ENCODE measurements around the gene CDK10. TPM values are rescaled to one million over a fixed set of nuclear protein-coding genes. Genes with fewer than 3 reads are reported as not detected.

Gene CDK10
- total RNA-seq, 1 experiment from 2014 or later: 52.6 TPM

- Histone ChIP-seq H3K27ac (ENCODE audit: low read length) (no peak overlapping the region), H3K36me3 (ENCODE audit: control insufficient read depth, insufficient read depth, low read length) (peaks cover 3% of the 10 kb centered on the region; the same call in 1 of the 2 replicates), H3K27me3 (ENCODE audit: control insufficient read depth, insufficient read depth, low read length) (no peaks in the 10 kb centered on the region), H3K9me3 (ENCODE audit: control insufficient read depth, insufficient read depth, low read depth, low read length) (no peaks in the 10 kb centered on the region), H3K4me3 (ENCODE audit: low read depth in 2 of 2, low read length in 2 of 2) (no peak overlapping the region), H3K4me1 (ENCODE audit: control insufficient read depth, insufficient read depth, low read length) (no peaks in the 10 kb centered on the region)
- DNase-seq (ENCODE audit: low read depth, low spot score) (no peak), ATAC-seq (no peak)
- intact Hi-C loops (cut with micrococcal nuclease; ENCODE audit: unreplicated experiment) (no loop called here), in situ Hi-C loops (cut with HindIII; ENCODE audit: low pct_unique_long_range_greater_than_20kb, low sequenced_read_pairs) (no loop called here)
- ChIA-PET CTCF (interaction anchor here (0.6 to 0.8 kb wide), 2 partner anchors 43 to 176 kb away, joined by 6 to 8 read pairs; no protein-coding TSS in a partner anchor), POLR2A (no interaction called here)
- TF ChIP-seq SIN3A (IDR thresholded peaks at IDR 0.05; ENCODE audit: borderline replicate concordance, insufficient read depth, low read depth, low read length): no peak
- TF ChIP-seq TCF7L2 (IDR thresholded peaks at IDR 0.05; ENCODE audit: low read depth, low read length): no peak
- TF ChIP-seq POLR2AphosphoS5 (IDR thresholded peaks at IDR 0.05; ENCODE audit: low read depth, low read length): no peak
- no TSS peak for BruUV-seq (replicated peaks)
Observed at GRCh38 chr16:89742948-89743347, 56.5 kb downstream of the CDK10 start.

DNA sequence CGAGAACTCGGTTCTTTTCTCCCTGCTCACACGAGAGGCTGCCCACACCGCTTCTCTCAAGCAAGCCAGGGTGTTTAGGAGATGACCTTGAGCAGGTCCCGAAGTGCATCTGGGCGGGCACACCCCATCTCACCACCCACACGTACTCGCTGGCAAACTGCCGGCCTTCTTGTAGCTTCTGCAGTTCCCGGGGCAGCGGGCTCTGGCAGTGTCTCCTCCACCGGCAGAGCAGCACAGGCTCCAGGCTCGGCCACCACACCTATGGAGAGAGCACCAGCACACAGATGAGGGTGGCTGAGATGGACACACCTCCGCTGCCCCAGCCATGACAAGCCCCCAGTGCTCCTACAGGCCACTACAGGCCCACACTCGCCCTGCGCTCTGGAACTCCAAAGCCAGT lies 58.3 kb downstream of the CDK10 start:
- Histone ChIP-seq H3K27me3 (ENCODE audit: control insufficient read depth, insufficient read depth, low read length) (no peaks in the 10 kb centered on the region), H3K4me3 (ENCODE audit: low read depth in 2 of 2, low read length in 2 of 2) (no peak overlapping the region), H3K4me1 (ENCODE audit: control insufficient read depth, insufficient read depth, low read length) (no peaks in the 10 kb centered on the region), H3K9me3 (ENCODE audit: control insufficient read depth, insufficient read depth, low read depth, low read length) (no peaks in the 10 kb centered on the region), H3K36me3 (ENCODE audit: control insufficient read depth, insufficient read depth, low read length) (peaks cover 3% of the 10 kb centered on the region; the same call in 1 of the 2 replicates), H3K27ac (ENCODE audit: low read length) (no peak overlapping the region)
- intact Hi-C loops (cut with micrococcal nuclease; ENCODE audit: unreplicated experiment): no loop called here
- TF ChIP-seq, protein P1, sequence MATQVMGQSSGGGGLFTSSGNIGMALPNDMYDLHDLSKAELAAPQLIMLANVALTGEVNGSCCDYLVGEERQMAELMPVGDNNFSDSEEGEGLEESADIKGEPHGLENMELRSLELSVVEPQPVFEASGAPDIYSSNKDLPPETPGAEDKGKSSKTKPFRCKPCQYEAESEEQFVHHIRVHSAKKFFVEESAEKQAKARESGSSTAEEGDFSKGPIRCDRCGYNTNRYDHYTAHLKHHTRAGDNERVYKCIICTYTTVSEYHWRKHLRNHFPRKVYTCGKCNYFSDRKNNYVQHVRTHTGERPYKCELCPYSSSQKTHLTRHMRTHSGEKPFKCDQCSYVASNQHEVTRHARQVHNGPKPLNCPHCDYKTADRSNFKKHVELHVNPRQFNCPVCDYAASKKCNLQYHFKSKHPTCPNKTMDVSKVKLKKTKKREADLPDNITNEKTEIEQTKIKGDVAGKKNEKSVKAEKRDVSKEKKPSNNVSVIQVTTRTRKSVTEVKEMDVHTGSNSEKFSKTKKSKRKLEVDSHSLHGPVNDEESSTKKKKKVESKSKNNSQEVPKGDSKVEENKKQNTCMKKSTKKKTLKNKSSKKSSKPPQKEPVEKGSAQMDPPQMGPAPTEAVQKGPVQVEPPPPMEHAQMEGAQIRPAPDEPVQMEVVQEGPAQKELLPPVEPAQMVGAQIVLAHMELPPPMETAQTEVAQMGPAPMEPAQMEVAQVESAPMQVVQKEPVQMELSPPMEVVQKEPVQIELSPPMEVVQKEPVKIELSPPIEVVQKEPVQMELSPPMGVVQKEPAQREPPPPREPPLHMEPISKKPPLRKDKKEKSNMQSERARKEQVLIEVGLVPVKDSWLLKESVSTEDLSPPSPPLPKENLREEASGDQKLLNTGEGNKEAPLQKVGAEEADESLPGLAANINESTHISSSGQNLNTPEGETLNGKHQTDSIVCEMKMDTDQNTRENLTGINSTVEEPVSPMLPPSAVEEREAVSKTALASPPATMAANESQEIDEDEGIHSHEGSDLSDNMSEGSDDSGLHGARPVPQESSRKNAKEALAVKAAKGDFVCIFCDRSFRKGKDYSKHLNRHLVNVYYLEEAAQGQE (IDR thresholded peaks at IDR 0.05; ENCODE audit: insufficient read depth in 1 of 2, low read depth in 2 of 2, low read length in 1 of 2): no peak
- TF ChIP-seq CTCF (IDR thresholded peaks at IDR 0.05) (no peak), POLR2AphosphoS5 (IDR thresholded peaks at IDR 0.05; ENCODE audit: low read depth, low read length) (no peak), TCF7L2 (IDR thresholded peaks at IDR 0.05; ENCODE audit: low read depth, low read length) (no peak), SIN3A (IDR thresholded peaks at IDR 0.05; ENCODE audit: borderline replicate concordance, insufficient read depth, low read depth, low read length) (no peak)
- BruUV-seq (replicated peaks): no TSS peak
- in situ Hi-C loops (cut with HindIII; ENCODE audit: low pct_unique_long_range_greater_than_20kb, low sequenced_read_pairs): no loop called here
- ChIA-PET POLR2A (no interaction called here), CTCF (no interaction called here)
- DNase-seq (ENCODE audit: low read depth, low spot score) (no peak), ATAC-seq (no peak)

Other genes with a start within 250 kb of the CDK10 start
- gene ANKRD11, start 196.1 kb upstream of the CDK10 start, total RNA-seq (2021; ENCODE audit: unreplicated experiment): 99.4 TPM
- 118 TPM for gene SPG7, start 178.3 kb upstream of the CDK10 start, total RNA-seq (2021; ENCODE audit: unreplicated experiment)
- 965 TPM for gene RPL13, start 126.0 kb upstream of the CDK10 start, total RNA-seq (2021; ENCODE audit: unreplicated experiment)
- gene CPNE7, start 110.9 kb upstream of the CDK10 start, total RNA-seq (2021; ENCODE audit: unreplicated experiment): 32.7 TPM
- gene DPEP1, start 73.0 kb upstream of the CDK10 start, total RNA-seq (2021; ENCODE audit: unreplicated experiment): 0.18 TPM
- gene CHMP1A, start 29.0 kb upstream of the CDK10 start, total RNA-seq (2021; ENCODE audit: unreplicated experiment): 98.0 TPM
- gene SPATA33, start 28.9 kb upstream of the CDK10 start, total RNA-seq (2021; ENCODE audit: unreplicated experiment): 18.3 TPM
- gene SPATA2L, start 15.0 kb downstream of the CDK10 start, total RNA-seq (2021; ENCODE audit: unreplicated experiment): 12.7 TPM
- gene VPS9D1, start 34.2 kb downstream of the CDK10 start, total RNA-seq (2021; ENCODE audit: unreplicated experiment): 6.3 TPM
- gene ZNF276, start 34.8 kb downstream of the CDK10 start, total RNA-seq (2021; ENCODE audit: unreplicated experiment): 19.9 TPM
- 56.8 TPM for gene FANCA, start 130.0 kb downstream of the CDK10 start, total RNA-seq (2021; ENCODE audit: unreplicated experiment)
- gene SPIRE2, start 141.8 kb downstream of the CDK10 start, total RNA-seq (2021; ENCODE audit: unreplicated experiment): 21.7 TPM
- 144 TPM for gene TCF25, start 186.9 kb downstream of the CDK10 start, total RNA-seq (2021; ENCODE audit: unreplicated experiment)
- 8.7 TPM for gene MC1R, start 232.2 kb downstream of the CDK10 start, total RNA-seq (2021; ENCODE audit: unreplicated experiment)
- 205 TPM for gene TUBB3, start 236.7 kb downstream of the CDK10 start, total RNA-seq (2021; ENCODE audit: unreplicated experiment)